SU-DHL-6 (cell line): Measurements from ENCODE around the gene PRKAR2B.

ENCODE experiments used
- H2AFZ ChIP-seq: fragments of 200-600 bp; sonication (generic); 2 replicates; pipeline ENCODE4 v1.6.1; 2014; ENCODE audit warnings: low read depth, mild to moderate bottlenecking, moderate library complexity, mixed read lengths, antibody characterized with exemption, low read length; ENCODE audit not compliant: severe bottlenecking
- H3F3A ChIP-seq: fragments of 200-600 bp; shearing (Covaris generic); 2 replicates; pipeline ENCODE4 v1.6.0; 2016; ENCODE audit warnings: antibody characterized with exemption, mild to moderate bottlenecking; ENCODE audit not compliant: insufficient read depth
- H3K27ac ChIP-seq: fragments of 200-600 bp; sonication (generic); 2 replicates; pipeline ENCODE4 v1.5.1; 2016; ENCODE audit warnings: low read depth, mild to moderate bottlenecking, low read length, moderate library complexity, mixed read lengths
- H3K27me3 ChIP-seq: fragments of 200-600 bp; sonication (generic), shearing (Covaris generic); 2 replicates; pipeline ENCODE4 v1.6.0; 2014; ENCODE audit warnings: mild to moderate bottlenecking, low read length
- H3K36me3 ChIP-seq: fragments of 200-600 bp; sonication (generic); 2 replicates; pipeline ENCODE4 v1.6.1; 2014; ENCODE audit warnings: mild to moderate bottlenecking, low read length, mixed read lengths
- H3K4me2 ChIP-seq: fragments of 300-600, 200-600 bp; shearing (Covaris generic), sonication (generic); 2 replicates; pipeline ENCODE4 v1.6.0; 2014; ENCODE audit warnings: low read length, low read depth, mild to moderate bottlenecking; ENCODE audit not compliant: poor library complexity, severe bottlenecking
- H3K4me3 ChIP-seq: fragments of 200-600 bp; sonication (generic); 2 replicates; pipeline ENCODE4 v1.5.1; 2014; ENCODE audit warnings: antibody characterized with exemption, low read length, mild to moderate bottlenecking, mixed read lengths; ENCODE audit not compliant: insufficient read depth, poor library complexity, severe bottlenecking
- H3K79me2 ChIP-seq: fragments of 200-600 bp; sonication (generic); 2 replicates; pipeline ENCODE4 v1.6.1; 2014; ENCODE audit warnings: mild to moderate bottlenecking, low read length, moderate library complexity; ENCODE audit not compliant: insufficient read depth
- H3K9ac ChIP-seq: fragments of 200-600 bp; sonication (generic); 2 replicates; pipeline ENCODE4 v1.7.0; 2014; ENCODE audit warnings: mild to moderate bottlenecking, low read length
- H3K9me2 ChIP-seq: fragments of 200-600 bp; sonication (generic); replicated peaks from 2 replicates; pipeline ENCODE4 v1.6.1; 2014; ENCODE audit warnings: low read length; ENCODE audit not compliant: insufficient read depth
- H3K9me3 ChIP-seq: fragments of 200-600 bp; sonication (generic); 2 replicates; pipeline ENCODE4 v1.6.1; 2014; ENCODE audit warnings: low read length, mixed read lengths; ENCODE audit not compliant: insufficient read depth
- H4K20me1 ChIP-seq: fragments of 200-600 bp; sonication (generic); 2 replicates; pipeline ENCODE4 v1.6.1; 2014; ENCODE audit warnings: low read depth, mild to moderate bottlenecking, antibody characterized with exemption, low read length, moderate library complexity, mixed read lengths
- EZH2phosphoT487 ChIP-seq: fragments of 200-600 bp; sonication (generic), shearing (Covaris generic); conservative IDR thresholded peaks from 2 replicates; pipeline ENCODE4 v1.6.1; 2018; ENCODE audit warnings: mild to moderate bottlenecking, antibody characterized with exemption, low read length, moderate library complexity, mixed read lengths
- TF ChIP-seq, protein P1 (sequence below): fragments of 200-600 bp; sonication (generic); IDR thresholded peaks from one replicate; pipeline ENCODE4 v1.5.1; 2017; ENCODE audit warnings: antibody characterized with exemption, mild to moderate bottlenecking, low read length, moderate library complexity; ENCODE audit not compliant: insufficient read depth, poor library complexity, severe bottlenecking

PRKAR2B gene

DNA sequence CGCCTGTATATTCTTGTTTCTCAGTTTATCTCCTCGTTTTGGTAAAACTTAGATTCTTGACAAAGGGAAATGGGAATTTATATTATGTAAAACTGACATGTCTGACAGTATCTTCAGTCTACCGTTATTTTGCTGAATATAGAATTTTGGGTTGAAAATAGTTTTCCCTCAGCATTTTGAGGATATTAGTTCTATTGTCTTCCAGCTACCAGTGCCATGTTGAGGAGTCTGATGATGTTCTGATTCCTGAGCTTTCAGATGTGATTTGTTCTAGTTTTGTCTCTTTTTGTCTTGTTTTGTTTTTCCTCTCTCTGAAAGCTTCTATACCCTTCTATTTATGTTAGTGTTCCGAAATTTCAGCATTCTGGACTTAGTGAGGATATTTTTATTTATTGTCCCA is 8.0 kb upstream of the PRKAR2B start:
- Histone ChIP-seq H2AFZ (no peak overlapping the region), H3K4me2 (no peak overlapping the region), H3K9me3 (no peaks in the 10 kb centered on the region), H3K27ac (no peak overlapping the region), H3K36me3 (no peaks in the 10 kb centered on the region), H3K79me2 (no peaks in the 10 kb centered on the region), H3K4me3 (no peak overlapping the region), H4K20me1 (no peaks in the 10 kb centered on the region), H3K9me2 (no peaks in the 10 kb centered on the region), H3F3A (no peaks in the 10 kb centered on the region), H3K9ac (no peak overlapping the region), H3K27me3 (no peaks in the 10 kb centered on the region)
- TF ChIP-seq, protein P1, sequence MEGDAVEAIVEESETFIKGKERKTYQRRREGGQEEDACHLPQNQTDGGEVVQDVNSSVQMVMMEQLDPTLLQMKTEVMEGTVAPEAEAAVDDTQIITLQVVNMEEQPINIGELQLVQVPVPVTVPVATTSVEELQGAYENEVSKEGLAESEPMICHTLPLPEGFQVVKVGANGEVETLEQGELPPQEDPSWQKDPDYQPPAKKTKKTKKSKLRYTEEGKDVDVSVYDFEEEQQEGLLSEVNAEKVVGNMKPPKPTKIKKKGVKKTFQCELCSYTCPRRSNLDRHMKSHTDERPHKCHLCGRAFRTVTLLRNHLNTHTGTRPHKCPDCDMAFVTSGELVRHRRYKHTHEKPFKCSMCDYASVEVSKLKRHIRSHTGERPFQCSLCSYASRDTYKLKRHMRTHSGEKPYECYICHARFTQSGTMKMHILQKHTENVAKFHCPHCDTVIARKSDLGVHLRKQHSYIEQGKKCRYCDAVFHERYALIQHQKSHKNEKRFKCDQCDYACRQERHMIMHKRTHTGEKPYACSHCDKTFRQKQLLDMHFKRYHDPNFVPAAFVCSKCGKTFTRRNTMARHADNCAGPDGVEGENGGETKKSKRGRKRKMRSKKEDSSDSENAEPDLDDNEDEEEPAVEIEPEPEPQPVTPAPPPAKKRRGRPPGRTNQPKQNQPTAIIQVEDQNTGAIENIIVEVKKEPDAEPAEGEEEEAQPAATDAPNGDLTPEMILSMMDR, result no peak
- no peak for TF ChIP-seq EZH2phosphoT487

DNA sequence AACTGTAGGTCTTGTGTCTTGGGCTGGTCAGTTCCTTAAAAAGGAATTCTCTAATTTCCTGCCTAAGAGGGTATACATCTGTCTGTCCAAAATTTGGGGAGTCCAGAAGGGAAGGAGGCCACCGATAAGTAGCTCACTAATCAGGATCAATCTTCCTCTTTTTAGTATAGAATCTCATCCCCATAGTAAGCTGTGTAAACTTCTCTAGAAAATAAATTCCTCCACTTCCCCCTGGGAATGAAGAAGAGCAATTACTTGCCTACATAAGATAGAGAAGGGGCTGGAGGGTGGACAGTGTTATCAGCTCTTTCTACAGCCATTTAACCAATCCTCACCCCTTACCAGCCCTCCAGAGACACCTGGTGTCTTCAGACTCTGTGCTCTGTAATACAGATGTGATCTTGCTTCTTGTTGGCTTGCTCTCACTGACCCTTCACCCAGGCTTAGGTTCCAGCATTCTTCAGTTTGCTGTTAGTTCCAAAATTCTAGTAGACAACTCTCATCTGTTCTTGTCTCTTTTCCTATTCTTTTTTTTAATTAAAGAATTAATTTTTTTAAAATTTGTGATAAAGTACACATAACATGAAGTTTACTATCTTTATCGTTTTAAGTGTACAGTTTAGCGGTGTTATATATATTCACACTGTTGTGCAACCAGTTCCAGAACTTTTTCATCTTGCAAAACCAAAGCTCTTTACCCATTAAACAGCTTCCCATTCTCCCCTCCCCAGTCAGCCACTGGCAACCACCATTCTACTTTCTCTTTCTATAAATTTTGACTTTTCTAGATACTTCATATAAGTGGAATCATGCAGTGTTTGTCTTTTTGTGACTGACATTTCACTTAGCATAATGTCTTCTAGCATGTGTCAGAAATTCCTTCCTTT is 6.5 kb upstream of the PRKAR2B start:
- Histone ChIP-seq H3K27me3 (no peaks in the 10 kb centered on the region), H3K36me3 (no peaks in the 10 kb centered on the region), H3K4me3 (no peak overlapping the region), H4K20me1 (no peaks in the 10 kb centered on the region), H3K27ac (no peak overlapping the region), H3F3A (no peaks in the 10 kb centered on the region), H3K9me3 (no peaks in the 10 kb centered on the region), H3K4me2 (no peak overlapping the region), H3K79me2 (no peaks in the 10 kb centered on the region), H3K9me2 (no peaks in the 10 kb centered on the region), H2AFZ (no peak overlapping the region), H3K9ac (no peak overlapping the region)
- TF ChIP-seq, protein P1, result no peak
- TF ChIP-seq EZH2phosphoT487, result no peak

DNA sequence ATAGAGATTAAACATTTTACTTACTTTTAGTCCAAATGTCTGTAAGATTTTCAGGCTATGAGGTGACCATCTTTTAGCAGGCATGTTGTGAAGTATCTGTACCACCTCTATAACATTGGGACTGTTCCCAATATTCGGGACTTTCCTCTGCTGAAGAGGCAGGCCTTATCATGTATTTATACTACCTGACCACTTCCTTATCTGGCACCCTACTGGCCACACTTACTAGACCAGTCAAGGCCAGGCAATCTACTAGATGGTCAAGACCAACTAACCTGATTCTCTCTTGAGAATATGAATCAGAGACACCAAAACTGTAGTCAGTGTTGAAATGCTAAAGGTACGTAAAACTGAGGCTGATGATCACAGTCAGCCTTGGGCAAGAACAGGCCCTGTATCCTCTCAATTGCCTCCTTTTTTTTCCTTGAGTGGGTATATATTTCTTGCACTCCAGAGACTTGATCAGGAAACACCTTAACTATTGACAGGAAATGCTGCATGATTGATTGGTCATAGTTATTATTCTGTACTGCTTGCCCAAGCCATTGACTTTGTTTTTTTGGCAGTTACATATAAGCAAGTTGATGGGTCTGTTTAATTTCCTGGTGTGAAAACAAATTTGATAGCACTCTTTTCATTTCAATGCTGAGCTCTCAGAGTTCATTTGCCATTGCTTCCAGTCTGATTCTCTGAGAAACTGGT is 5.2 kb upstream of the PRKAR2B start:
- H3K9ac ChIP-seq, result no peak overlapping the region
- H3K9me2 ChIP-seq, result no peaks in the 10 kb centered on the region
- H3K4me3 ChIP-seq, result no peak overlapping the region
- no peaks in the 10 kb centered on the region for H3K9me3 ChIP-seq
- no peak for TF ChIP-seq EZH2phosphoT487
- TF ChIP-seq, protein P1, result no peak
- H2AFZ ChIP-seq, result no peak overlapping the region
- H3K27ac ChIP-seq, result no peak overlapping the region
- no peaks in the 10 kb centered on the region for H3K79me2 ChIP-seq
- H4K20me1 ChIP-seq, result no peaks in the 10 kb centered on the region
- no peak overlapping the region for H3K4me2 ChIP-seq
- H3F3A ChIP-seq, result peaks cover 8% of the 10 kb centered on the region
- H3K36me3 ChIP-seq, result no peaks in the 10 kb centered on the region
- H3K27me3 ChIP-seq, result no peaks in the 10 kb centered on the region
